ENCODE results near the gene SAXO1. TPM values are rescaled to one million over a fixed set of nuclear protein-coding genes. Genes with fewer than 3 reads are reported as not detected.

SAXO1 gene
- total and polyA plus RNA-seq, 7 donors, result under 0.01 to 0.01 TPM; not detected in 5

GRCh38 chr9:18888290-18888689, 144.7 kb downstream of the SAXO1 start:
- no peak overlapping the region for H3K4me3 ChIP-seq
- DNase-seq, result no peak
- peaks cover 0 to 10% (median 7%) of the 10 kb centered on the region in 4 donors for H3K4me1 ChIP-seq
- intact Hi-C loops (cut with DNase I), result no loop called here
- WGBS, 2 donors, result 37 to 82% methylated on average over 1 of the region's 1 CpG
- H3K36me3 ChIP-seq, result no peaks in the 10 kb centered on the region
- TF ChIP-seq POLR2A (IDR thresholded peaks at IDR 0.05) (no peak), CTCF (IDR thresholded peaks at IDR 0.05) (no peak), POLR2AphosphoS5 (IDR thresholded peaks at IDR 0.05) (no peak)
- no peaks in the 10 kb centered on the region for H3K9me3 ChIP-seq
- no peak overlapping the region for H3K27ac ChIP-seq
- no peaks in the 10 kb centered on the region for H3K27me3 ChIP-seq

- Histone ChIP-seq H3K36me3 (no peaks in the 10 kb centered on the region), H3K4me3 (no peak overlapping the region), H3K4me1 (peaks cover 0 to 10% (median 7%) of the 10 kb centered on the region in 4 donors), H3K9me3 (no peaks in the 10 kb centered on the region), H3K27me3 (no peaks in the 10 kb centered on the region), H3K27ac (no peak overlapping the region)
- TF ChIP-seq POLR2AphosphoS5 (IDR thresholded peaks at IDR 0.05) (no peak), CTCF (IDR thresholded peaks at IDR 0.05) (no peak), POLR2A (IDR thresholded peaks at IDR 0.05) (no peak), EP300 (IDR thresholded peaks at IDR 0.05) (no peak)
- intact Hi-C loops (cut with DNase I), result no loop called here
- DNase-seq, result no peak
- WGBS, 2 donors, result 55 to 88% methylated on average over 1 of the region's 1 CpG
Measured at GRCh38 chr9:18887546-18887945, 145.5 kb downstream of the SAXO1 start.

GRCh38 chr9:18881758-18882157, 151.3 kb downstream of the SAXO1 start:
- no peaks in the 10 kb centered on the region for H3K4me1 ChIP-seq
- no peaks in the 10 kb centered on the region for H3K27me3 ChIP-seq
- WGBS, 2 donors, result 84 to 91% methylated on average over 2 of the region's 2 CpGs
- intact Hi-C loops (cut with DNase I), result no loop called here
- H3K27ac ChIP-seq, result no peak overlapping the region
- H3K36me3 ChIP-seq, result no peaks in the 10 kb centered on the region
- no peaks in the 10 kb centered on the region for H3K9me3 ChIP-seq
- DNase-seq, result no peak
- TF ChIP-seq POLR2A (IDR thresholded peaks at IDR 0.05) (no peak), EP300 (IDR thresholded peaks at IDR 0.05) (no peak), POLR2AphosphoS5 (IDR thresholded peaks at IDR 0.05) (no peak), CTCF (IDR thresholded peaks at IDR 0.05) (no peak)
- H3K4me3 ChIP-seq, result no peak overlapping the region

GRCh38 chr9:18877984-18878383, 155.0 kb downstream of the SAXO1 start:
- Histone ChIP-seq H3K27ac (no peak overlapping the region), H3K4me1 (no peaks in the 10 kb centered on the region), H3K36me3 (no peaks in the 10 kb centered on the region), H3K27me3 (no peaks in the 10 kb centered on the region), H3K9me3 (no peaks in the 10 kb centered on the region), H3K4me3 (no peak overlapping the region)
- intact Hi-C loops (cut with DNase I), result no loop called here
- no peak for TF ChIP-seq POLR2A (IDR thresholded peaks at IDR 0.05)
- no peak for TF ChIP-seq EP300 (IDR thresholded peaks at IDR 0.05)
- no peak for TF ChIP-seq POLR2AphosphoS5 (IDR thresholded peaks at IDR 0.05)
- no peak for TF ChIP-seq CTCF (IDR thresholded peaks at IDR 0.05)
- no peak for DNase-seq
- WGBS, 2 donors, result 92 to 94% methylated on average over 3 of the region's 3 CpGs

Small RNA genes within 50 kb of the gene (small RNA-seq; reads per million reads assigned to genes)
- 0 reads per million in 3 donors for gene RNU6-264P
- gene SCARNA8, result 7.8 to 10.9 (median 10.2) reads per million in 3 donors

Other genes starting within 250 kb of the SAXO1 start
- gene RRAGA, start 16.2 kb upstream of the SAXO1 start, total RNA-seq, result 10 to 100 TPM; 53.4 to 65.2 (median 59.9) TPM
- gene RRAGA, start 16.2 kb upstream of the SAXO1 start, polyA plus RNA-seq, result 10 to 100 TPM; 55.9 to 79.8 (median 66.0) TPM
- gene HAUS6, start 69.7 kb upstream of the SAXO1 start, total RNA-seq, result 10 to 100 TPM in 1 of 4 donors, 1 to 10 TPM in 3; 6.9 to 12.5 (median 7.8) TPM
- gene HAUS6, start 69.7 kb upstream of the SAXO1 start, polyA plus RNA-seq, result 1 to 10 TPM; 1.2 to 5.2 (median 2.5) TPM
- 100 to 1,000 TPM in 1 of 4 donors, 10 to 100 TPM in 3; 38.6 to 189 (median 54.4) TPM for gene PLIN2, start 94.3 kb upstream of the SAXO1 start, total RNA-seq
- gene PLIN2, start 94.3 kb upstream of the SAXO1 start, polyA plus RNA-seq, result 100 to 1,000 TPM in 1 of 3 donors, 10 to 100 TPM in 2; 68.4 to 161 (median 81.7) TPM
- gene DENND4C, start 197.5 kb upstream of the SAXO1 start, total RNA-seq, result 100 to 1,000 TPM in 3 of 4 donors, 10 to 100 TPM in 1; 75.6 to 109 (median 101) TPM
- gene DENND4C, start 197.5 kb upstream of the SAXO1 start, polyA plus RNA-seq, result 10 to 100 TPM; 11.3 to 15.5 (median 14.4) TPM

Measured in sigmoid colon (tissue), 7 donors.